GM21576 (cell line): Measurements from ENCODE around the gene TRMT44.
A peak's percentile ranks its signal among the peaks of the same experiment; 100 is the strongest.
"Not testable (repeated sequence)": the region's sequence is repeated elsewhere in the genome, so short reads cannot be mapped to it uniquely, and the experiment has no call there.

Experiments
- ATAC-seq: cut with Tn5 transposase; IDR thresholded peaks from one replicate; pipeline ENCODE4 v1.9.1; 2021; ENCODE audit warnings: mild to moderate bottlenecking, moderate library complexity; ENCODE audit not compliant: unreplicated experiment

Gene TRMT44

DNA sequence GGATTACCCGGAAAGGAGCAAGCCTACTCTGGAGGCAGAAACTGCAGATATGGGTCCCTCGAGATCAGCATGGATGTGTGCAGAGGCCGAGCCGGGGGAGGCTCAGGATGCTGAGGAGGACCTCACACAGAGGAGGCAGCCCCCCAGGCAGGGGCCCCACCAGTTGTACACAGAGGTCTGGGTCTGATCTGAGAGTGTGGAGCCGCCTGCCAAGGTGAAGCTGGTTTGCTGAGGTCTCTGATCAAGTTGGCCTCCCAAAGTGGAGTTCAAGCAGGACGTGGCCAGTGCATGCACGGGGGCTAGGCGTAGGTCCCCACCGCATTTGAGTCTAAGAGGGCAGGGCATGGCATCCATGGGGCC is 35.1 kb upstream of the TRMT44 start:
- ATAC-seq = no peak

DNA sequence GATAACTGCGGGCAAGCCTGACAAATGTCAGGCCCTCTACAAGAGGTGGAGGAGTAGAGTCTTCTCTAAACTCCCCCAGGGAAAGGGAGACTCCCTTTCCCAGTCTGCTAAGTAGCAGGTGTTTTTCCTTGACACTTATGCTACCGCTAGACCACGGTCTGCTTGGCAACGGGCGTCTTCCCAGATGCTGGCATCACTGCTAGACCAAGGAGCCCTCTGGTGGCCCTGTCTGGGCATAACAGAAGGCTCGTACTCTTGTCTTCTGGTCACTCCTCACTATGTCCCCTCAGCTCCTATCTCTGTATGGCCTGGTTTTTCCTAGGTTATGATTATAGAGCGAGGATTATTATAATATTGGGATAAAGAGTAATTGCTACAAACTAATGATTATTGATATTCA is 33.7 kb upstream of the TRMT44 start:
- ATAC-seq = not testable (repeated sequence)

DNA sequence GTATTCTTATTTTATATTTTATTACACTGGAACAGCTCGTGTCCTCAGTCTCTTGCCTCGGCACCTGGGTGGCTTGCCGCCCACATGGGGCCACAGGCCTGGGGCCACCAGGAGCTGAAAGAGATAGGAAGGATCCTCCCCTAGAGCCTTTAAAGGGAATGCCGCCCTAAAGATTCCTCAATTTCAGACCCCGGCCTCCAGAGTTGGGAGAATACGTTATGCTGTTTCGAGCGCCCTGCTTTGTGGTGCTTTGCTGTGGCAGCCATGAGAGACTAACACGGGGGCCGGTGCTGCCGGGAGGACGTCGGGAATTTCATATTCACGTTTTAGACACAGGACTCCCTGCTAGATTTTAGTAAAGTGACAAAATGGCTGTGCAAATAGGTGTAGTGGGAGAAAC is 33.3 kb upstream of the TRMT44 start:
- ATAC-seq = no peak

DNA sequence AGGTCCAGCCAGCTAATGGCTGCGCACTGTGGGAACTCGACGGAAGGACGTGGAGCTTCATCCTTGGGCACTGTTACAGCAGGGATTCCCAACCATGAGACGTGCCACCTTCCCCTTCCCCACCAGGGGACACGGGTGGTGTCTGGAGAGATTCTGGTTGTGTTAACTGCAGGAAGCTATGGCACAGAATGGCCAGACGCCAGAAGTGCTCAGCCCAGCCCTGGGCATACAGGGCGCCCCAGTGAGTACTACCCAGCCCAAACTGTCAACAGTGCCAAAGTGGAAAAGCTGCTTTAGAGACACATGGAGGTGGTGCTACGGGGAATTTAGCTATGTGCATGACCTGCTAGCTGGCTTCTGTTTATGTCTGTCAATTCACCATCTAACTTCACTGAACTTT is 32.8 kb upstream of the TRMT44 start:
- ATAC-seq = no peak

DNA sequence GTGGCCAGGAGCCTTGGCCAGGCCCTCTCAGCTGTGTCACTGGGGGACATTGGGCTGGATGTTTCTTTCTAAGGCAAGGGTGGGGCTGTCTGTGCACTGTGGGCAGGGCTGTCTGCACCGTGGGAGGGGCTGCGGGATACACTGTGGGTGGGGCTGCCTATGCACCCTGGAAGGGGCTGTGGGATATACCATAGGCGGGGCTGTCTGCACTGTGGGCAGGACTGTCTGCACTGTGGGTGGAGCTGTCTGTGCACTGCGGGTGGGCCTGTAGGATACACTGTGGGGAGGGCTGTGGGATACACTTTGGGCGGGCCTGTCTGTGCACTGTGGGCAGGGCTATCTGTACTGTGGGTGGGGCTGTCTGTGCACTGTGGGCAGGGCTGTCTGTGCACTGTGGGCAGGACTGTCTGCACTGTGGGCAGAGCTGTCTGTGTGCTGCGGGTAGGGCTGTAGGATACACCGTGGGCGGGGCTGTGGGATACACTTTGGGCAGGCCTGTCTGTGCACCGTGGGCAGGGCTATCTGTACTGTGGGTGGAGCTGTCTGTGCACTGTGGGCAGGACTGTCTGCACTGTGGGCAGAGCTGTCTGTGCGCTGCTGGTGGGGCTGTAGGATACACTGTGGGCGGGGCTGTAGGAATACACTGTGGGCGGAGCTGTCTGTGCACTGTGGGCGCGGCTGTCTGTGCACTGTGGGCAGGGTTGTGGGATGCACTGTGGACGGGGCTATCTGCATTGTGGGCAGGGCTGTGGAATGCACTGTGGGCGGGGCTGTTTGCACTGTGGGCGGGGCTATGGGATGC is 31.1 kb upstream of the TRMT44 start:
- no peak for ATAC-seq

DNA sequence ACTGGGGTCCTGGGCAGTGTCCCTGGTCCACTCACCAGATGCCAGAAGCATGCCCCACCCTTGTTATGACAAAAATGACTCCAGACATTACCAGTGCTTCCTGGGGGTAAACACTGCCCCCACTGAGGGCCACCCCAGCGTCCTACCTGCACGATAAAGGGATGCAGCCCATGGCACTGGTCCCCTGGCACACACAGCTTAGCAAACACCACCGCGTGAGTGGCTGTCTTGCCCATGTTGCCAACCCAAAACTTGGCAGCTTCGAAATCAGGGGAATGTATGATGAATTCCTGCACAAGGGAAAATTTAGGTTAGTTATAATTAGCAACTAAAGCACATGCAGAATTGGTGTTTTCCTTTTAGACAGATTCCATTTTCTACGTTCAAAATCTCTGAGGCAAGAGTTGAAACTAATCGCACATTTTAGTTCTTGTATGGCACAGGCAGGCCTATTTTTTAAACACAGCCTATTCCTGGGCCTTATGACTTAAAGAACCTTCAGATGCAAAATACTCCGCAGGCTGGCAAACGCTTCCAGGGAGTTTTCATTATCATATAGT is 30.4 kb upstream of the TRMT44 start:
- ATAC-seq = no peak

DNA sequence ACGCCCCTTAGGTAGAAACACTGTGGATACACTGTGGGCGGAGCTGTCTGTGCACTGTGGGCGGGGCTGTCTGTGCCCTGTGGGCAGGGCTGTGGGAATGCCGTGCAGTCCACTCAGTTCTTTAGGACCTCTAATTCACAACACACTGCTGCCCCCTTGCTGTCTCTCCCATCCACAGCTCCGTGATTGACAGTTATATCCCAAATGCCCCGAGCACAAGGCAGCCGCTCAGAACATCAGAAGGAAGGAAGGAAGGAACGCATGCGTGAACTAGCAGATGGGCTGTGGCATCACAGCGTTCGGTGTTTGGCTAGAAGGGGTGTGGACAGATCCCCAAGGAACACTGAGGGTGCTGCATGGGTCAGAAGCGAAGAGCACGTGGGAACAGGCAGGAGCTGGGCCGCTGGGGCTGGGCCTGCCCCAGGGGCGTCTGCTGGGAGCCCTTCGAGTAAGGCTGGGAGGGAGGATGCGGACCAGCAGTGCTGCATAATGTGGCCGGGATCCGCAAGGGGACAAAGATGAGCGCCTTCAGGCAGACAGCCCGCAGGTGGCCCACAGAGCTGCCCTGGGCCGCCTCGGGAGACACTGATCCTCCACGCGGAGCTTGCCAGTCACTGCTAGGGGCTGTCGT is 29.8 kb upstream of the TRMT44 start:
- no peak for ATAC-seq

DNA sequence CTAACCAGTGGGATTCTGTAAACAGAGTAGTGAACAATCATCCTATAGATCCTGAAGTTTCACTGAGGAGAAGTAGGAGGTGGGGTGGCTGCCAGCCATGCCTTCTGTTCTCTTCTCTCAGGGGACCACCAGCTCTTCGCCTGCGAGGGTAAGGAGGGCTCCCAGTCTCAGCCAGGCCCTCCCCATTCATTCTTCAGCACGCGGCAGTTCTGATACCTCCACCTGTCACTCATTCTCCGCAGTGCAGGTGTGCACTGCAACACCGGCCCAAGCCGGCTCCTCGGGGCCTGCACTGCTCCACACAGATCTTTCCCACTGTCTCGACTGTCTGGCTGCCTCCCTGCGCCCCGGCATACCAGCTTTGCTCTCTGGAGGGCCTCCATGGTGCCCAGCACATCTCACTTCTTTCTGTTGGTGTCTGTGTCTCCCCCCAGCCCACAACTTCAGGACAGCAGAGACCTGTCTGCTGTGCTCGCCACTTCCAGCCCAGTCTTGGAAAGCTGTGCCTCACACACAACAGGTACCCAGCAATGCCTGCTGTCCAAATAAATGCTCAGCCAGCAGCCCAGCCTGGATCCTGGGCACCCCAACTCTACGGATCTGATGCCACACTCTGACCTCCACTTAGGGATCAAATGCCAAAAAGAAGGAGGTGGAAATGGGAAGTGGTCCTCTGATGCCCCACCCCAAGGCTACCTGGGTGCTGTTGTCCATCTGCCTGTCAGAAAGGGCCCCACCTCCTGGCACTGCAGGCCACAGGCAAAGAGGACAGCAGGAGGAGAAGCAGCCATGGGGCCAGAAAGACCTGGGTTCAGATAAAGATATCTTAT is 29.0 kb upstream of the TRMT44 start:
- ATAC-seq = no peak

DNA sequence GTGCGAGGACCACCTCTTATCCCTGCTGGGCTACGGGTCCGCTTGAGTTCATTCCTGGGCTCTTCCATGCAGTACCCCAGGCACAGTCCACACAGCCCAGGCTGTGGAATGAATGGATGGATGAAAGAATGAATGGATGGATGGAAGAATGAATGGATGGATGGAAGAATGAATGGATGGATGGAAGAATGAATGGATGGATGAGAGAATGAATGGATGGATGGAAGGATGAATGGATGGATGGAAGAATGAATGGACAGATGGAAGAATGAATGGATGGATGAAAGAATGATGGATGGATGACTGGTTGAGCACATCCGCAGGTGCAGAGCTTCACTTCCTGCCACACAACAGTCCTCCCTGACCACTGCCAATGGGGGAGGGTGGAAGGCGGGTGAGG is 28.3 kb upstream of the TRMT44 start:
- no peak for ATAC-seq

DNA sequence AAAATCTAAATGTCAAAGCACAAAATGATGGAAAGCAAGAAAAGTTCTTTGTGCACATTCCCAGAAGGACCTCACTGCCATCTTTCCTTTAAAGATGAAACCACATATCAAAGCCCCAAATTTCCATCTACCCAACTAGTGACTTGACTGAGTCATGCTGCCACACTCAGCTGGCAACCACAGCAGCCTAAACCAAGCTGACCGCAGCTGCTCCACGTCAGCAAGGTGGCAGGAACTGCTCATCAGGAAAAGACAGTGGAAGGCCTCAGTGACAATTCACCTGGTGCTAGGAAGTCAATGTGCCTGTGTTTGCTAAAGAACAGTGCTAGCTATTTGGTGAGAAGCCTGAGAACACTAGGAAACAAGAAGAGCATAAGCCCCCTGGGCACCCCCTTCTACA is 26.2 kb upstream of the TRMT44 start:
- ATAC-seq = no peak

DNA sequence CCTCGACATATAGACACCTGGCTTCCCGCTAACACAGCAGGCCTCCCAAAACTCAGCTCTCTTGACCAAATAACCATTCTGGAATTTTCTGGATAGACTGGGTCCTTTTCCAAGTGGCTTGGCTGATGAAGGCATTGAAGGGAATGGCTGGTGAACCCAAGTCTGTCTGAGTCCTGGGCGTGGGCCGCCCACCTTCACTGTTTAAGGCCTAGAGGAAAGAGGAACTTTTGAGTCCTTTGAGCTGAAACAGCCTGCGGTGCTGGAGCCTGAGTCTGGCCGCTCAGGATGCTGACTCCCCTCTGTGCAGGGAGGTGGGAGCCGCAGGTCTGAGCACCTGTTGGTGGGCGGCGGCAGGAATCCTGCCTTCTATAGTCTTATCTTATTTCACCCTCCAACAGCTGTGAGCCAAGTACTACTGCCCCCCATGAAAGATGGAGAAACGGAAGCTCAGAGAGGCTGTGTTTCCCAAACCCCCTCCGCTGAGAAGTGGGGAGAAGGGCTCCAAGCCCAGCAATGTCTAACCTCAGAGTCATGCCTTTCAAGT is 23.4 kb upstream of the TRMT44 start:
- no peak for ATAC-seq

DNA sequence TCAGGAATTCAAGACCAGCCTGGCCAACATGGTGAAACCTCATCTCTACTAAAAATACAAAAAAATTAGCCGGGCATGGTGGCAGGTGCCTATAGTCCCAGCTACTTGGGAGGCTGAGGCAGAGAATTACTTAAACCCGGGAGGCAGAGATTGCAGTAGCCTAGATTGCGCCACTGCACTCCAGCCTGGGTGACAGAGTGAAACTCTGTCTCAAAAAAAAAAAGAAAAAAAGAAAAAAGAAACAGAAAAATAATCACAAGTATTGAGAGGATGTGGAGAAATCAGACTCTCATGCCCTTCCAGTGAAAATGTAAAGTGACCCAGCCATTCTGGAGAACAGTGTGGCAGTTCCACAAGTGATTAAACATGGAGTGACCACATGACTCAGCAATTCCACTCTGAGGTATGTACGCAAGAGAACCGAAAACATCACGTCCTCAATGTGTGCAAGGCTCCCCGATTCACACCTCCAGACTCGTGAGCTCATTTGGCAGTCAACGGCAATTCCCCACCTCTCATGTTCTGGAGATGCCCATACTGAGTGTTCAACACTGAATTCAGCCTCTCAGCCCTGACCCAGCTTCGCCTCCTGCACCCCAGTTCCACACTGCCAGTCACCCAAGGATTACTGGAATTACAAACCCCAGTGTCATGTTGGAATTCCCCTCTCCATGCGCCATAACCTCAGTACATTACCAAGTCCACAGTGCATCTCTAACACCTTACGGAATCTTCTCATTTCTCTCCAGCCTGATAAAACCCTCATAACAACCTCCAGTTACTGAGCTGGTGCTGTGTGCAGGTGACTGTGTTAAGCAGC is 21.1 kb upstream of the TRMT44 start:
- ATAC-seq = peak; percentile 64

DNA sequence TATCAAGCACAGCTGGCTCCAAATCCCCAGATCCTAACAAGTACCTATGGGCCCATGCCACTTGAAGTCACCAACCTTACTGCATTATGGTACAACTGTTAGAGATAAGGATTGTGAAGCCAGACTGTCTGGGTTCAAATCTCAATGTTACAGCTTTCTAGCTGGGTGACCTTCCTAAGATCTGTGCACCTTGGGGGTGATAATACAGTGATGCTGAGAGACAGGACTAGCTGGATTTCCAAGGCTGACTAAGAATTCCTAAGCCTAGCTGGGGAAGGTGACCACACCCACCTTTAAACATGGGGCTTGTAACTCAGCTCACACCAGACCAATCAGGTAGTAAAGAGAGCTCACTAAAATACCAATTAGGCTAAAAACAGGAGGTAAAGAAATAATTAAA is 20.4 kb upstream of the TRMT44 start:
- not testable (repeated sequence) for ATAC-seq

DNA sequence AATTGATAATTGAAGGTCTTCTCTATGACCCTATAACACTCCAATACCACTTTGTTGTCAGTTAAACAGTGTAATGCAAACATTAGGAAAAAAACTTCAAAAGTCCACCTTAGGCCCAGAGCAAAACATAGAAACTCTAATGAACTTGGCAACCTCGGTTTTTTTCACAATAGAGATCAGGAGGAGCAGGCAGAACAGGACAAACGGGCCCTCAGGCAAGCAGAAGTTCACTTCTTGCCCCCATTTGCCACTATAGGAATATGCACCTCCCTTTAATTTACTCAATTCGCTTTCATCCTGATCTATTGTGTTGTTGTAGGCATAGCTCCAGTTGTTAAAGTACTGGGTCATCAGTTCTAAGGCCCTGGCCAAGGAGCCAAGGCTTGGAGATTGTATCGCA is 18.2 kb upstream of the TRMT44 start:
- no peak for ATAC-seq

DNA sequence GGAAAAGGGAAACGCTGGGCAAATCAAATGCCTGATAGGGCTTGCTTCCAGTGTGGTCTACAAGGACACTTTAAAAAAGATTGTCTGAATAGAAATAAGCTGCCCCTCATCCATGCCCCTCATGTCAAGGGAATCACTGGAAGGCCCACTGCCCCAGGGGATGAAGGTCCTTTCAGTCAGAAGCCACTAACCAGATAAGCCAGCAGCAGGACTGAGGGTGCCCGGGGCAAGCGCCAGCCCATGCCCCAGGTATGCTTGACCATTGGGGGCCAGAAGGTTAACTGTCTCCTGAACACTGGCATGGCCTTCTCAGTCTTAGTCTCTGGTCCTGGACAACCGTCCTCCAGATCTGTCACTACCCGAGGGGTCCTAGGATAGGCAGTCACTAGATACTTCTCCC is 17.8 kb upstream of the TRMT44 start:
- ATAC-seq = no peak

DNA sequence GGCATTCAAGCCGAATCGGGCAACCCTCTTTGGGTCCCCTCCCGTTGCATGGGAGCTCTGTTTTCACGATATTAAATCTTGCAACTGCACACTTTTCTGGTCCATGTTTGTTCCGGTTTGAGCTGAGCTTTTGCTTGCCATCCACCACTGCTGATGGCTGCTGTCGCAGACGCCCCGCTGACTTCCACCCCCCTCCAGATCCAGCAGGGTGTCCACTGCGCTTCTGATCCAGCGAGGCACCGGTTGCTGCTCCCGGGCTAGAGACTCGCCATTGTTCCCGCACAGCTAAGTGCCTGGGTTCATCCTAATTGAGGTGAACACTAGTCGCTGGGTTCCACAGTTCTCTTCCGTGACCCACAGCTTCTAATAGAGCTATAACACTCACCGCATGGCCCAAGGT is 13.3 kb upstream of the TRMT44 start:
- ATAC-seq = no peak

DNA sequence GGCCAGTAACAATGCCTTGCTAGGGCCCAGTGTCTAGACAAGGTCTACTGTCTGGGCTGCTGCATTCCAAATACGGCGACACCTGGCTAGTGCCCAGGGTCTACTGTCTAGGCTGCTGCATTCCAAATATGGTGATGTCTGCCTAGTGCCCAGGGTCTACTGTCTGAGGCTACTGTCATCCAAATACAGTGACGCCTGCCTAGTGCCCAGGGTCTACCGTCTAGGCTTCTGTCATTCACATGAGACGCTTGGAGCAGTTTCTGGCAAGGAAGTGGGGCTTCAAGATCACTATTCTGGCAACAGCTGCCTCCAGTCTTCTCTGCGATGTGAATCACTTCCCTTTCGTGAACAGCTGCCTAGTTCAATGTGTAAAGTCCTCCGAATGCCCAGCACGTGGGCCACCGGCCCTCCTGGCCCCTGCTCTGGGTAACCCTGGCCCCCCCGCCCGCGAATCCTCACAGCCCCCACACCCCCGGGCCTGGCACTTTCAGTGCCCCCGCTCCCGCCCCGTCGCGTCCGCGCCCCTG is 12.8 kb upstream of the TRMT44 start:
- peak; percentile 61 for ATAC-seq

DNA sequence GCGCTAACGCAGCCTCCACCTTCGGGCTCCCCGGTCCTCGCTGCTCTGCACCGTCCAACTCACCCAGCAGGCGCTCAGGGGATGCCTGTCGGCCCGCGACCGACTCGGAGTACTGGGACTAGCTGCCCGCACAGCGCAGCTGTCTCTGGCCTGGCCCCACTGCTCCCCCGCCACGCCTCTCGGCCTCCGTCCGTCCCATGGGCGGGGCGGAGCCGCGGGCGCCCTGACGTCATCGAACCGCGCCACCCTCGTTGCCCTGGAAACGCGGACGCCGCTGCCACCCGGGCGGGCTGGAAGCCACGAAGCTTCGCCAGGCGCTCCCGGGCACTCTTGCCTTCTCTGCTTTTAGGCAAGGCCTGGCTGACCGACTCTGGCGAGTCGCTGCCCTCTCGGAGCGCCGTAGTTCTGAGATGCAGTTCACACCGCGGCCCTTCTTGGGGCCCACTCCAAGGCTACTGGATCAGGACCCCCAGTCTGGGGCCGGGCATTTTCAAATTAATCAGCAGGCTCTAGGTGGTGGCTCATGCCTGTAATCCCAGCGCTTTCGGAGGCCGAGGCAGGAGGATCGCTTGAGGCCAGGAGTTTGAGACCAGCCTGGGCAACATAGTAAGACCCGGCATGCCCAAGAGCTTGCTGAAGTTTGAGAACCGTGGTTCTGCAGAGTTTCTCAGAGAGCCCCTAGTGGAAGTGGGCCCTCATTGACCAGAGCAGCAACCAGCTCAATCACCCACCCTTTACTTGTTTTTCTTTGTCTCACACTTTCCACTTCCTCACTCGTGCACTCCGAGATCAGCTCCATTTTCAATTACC is 12.1 kb upstream of the TRMT44 start:
- peak; percentile 90 for ATAC-seq

DNA sequence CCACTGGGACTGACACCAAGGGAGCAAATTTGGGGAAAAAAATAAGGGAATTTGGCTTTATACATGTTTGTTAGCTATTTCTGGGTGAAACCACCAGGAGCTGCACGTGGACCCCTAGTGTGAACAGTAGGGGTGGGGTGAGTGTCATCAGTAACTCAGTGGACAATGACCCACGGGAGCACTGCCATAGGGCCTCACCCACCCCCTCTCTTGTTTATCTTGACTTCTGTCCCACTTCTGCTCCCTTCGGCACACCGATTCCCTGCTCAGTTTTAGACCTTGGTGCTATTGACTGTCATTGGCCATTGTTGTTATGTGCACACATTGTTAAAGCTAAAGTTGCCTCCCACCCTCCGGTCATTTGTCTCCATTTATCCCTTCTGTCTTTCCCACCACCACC is 9.0 kb upstream of the TRMT44 start:
- no peak for ATAC-seq
